GM12801 (cell line): ENCODE results near the gene IFI16.

Experiments used
- CTCF ChIP-seq: IDR thresholded peaks from one replicate; pipeline ENCODE4 v1.5.1; 2011; ENCODE audit warnings: control low read depth; ENCODE audit not compliant: insufficient read length; ENCODE audit errors: extremely low read depth

The IFI16 gene

GRCh38 chr1:158978730-158979129, 31.0 kb upstream of the IFI16 start:
- no peak for TF ChIP-seq CTCF

GRCh38 chr1:158979229-158979628, 30.5 kb upstream of the IFI16 start:
- TF ChIP-seq CTCF, result no peak

- TF ChIP-seq CTCF, result no peak
These were observed 26.5 kb upstream of the IFI16 start for GRCh38 chr1:158983235-158983634.

- TF ChIP-seq CTCF, result no peak
These were observed 25.3 kb upstream of the IFI16 start for GRCh38 chr1:158984386-158984785.

GRCh38 chr1:158989424-158989823, 20.3 kb upstream of the IFI16 start:
- no peak for TF ChIP-seq CTCF

- no peak for TF ChIP-seq CTCF
These were observed 16.9 kb upstream of the IFI16 start for GRCh38 chr1:158992787-158993312.

GRCh38 chr1:158996998-158997397, 12.7 kb upstream of the IFI16 start:
- no peak for TF ChIP-seq CTCF

GRCh38 chr1:158998037-158998780, 11.5 kb upstream of the IFI16 start:
- no peak for TF ChIP-seq CTCF
